Dermis blood vessel endothelial cell (primary cell): ENCODE data around the gene STRIP2. TPM values are rescaled to one million over a fixed set of nuclear protein-coding genes. Genes with fewer than 3 reads are reported as not detected.
"Not testable (repeated sequence)": the region's sequence is repeated elsewhere in the genome, so short reads cannot be mapped to it uniquely, and the experiment has no call there.

Experiments used
- DNase-seq: peaks from one replicate; pipeline ENCODE4 v3.0.0; 2010
- total RNA-seq: library from RNA; depleted of rRNA; stranded (reverse); fragments of >200 nt; gene quantifications from 2 replicates; pipeline ENCODE4 v1.2.3, GENCODE V29; 2014

STRIP2 gene
- total RNA-seq, 1 donor from 2014 or later: 2.7 TPM

GRCh38 chr7:129495987-129496386, 61.8 kb downstream of the STRIP2 start:
- DNase-seq: no peak

DNA sequence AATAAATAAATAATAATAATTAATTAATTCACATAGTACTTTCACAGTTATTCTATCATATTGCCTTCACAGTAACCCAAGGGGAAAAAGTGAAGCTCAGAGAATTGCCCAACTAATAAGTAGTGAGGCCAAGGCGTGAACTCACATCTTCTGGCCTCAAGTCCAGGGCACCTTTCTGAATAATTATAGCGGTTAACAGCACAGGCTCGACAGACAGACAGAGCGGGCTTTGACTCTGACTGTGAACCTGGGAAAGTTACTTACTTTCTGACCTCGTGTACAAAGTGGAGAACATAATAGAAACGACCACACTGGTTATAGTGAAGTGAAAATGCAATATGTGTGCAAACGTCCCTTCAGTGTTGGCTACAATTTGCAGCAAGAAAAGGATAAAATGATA, 62.4 kb downstream of the STRIP2 start:
- no peak for DNase-seq

- DNase-seq: no peak
Measured at GRCh38 chr7:129497156-129497555, 62.9 kb downstream of the STRIP2 start.

GRCh38 chr7:129498021-129498420, 63.8 kb downstream of the STRIP2 start:
- no peak for DNase-seq

DNA sequence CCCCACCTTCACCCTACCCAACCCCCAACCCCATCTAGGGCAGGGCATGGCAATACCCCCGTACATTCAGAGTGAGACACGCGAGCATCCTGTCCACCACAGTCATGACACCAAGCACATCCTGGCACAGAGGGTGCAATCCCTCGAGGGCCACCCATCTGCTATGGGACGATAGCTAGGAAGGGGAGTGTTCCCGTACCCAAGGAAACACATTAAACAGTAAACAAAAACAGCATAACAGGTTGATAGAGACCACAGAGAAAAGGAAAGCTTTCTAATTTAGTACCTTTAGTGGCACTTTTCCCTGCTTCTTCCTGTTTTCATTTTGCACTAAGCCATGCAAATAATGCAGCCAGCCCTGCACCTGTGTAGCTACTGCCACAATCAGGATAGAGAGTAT, 65.8 kb downstream of the STRIP2 start:
- DNase-seq: no peak

GRCh38 chr7:129501760-129502707, 67.8 kb downstream of the STRIP2 start, which contains the start of gene SMKR1:
Gene SMKR1, plus strand, starts transcription at chr7:129502531. Its CDS starts 294 bp downstream, at chr7:129502825.
- peak; percentile 69 for DNase-seq

DNA sequence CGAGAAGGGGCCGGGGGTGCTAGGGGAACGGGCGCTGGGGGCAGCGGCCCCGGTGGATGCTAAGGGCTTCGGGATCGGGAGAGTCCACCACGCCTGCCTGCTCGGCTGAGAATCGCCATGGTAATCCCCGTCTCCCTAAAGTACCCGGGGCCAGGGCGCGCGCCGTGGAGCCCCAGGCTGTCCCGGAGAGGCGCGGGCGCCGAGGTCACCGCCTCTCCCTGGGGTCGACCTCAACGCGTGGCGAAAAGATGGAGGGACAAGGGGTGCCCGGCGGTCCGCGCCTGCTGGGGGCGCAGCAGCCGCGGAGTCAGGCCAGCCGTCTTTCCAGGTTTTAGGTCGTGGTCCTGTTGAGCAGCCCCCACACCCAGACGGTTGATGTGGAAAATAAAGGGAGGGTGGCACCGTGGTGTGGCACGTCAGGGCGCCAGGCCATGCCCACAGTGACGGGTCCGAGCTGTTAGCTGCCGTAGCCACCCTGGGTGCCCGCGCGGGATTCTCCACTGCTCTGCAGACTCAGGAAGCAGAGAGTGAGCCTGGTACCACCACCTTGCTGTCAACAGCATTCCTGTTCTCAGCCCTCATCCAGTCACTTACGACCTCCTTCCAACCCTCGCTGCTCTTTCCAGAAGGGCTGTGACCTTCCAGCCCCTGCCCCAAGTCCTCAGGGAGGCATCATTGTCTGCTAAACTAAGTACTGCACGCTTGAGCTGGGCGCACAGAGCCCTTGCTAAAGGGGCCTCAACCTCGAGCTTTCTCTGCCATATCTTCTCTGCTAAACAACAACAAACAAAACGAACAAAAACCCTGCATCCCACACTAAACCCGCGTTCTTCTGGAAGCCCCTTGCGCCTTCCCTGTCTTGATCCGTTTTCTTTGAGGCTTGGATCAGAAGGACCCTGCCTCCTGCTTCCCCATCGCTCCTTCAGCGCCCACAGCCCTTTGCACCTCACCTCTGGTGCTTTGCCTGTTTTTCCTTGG, 68.8 kb downstream of the STRIP2 start:
- DNase-seq: peak; percentile 10

- no peak for DNase-seq
Measured at GRCh38 chr7:129503725-129504124, 69.5 kb downstream of the STRIP2 start.

DNA sequence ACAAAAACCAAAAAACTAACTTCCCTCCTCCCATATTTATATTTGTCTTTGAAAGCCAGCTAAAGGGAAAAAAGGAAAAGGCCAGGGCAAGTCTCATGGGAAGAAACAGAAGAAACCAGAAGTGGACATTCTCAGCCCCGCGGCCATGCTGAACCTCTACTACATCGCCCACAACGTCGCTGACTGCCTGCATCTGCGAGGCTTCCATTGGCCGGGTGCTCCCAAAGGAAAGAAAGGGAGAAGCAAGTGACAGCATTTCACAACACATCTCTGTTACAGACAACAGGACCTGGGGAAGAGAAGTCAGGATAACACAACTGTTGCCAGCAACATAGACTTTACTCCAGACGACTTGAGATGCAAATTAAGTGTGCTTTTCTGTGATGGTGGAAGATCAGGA, 78.0 kb downstream of the STRIP2 start:
- DNase-seq: no peak

GRCh38 chr7:129513546-129513945, 79.3 kb downstream of the STRIP2 start:
- no peak for DNase-seq

DNA sequence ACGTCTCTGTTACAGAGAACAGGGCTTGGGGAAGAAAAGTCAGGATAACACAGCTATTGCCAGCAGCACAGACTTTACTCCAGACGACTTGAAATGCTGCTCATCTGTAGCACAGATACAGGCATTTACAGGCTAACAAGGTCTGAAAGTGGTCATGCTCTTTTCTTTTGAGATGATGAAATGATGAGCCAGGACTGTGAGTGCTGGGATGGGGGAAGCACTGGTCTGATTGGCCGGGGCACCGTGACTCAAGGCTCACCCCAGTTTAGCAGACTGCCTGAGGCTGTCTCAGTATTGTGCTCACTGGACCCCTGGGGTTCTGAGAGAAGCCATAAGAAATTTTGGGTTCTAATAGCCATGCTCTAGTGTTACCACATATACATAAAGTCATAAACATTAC, 80.5 kb downstream of the STRIP2 start:
- DNase-seq: no peak

- DNase-seq: no peak
Measured at GRCh38 chr7:129515381-129515780, 81.1 kb downstream of the STRIP2 start.

DNA sequence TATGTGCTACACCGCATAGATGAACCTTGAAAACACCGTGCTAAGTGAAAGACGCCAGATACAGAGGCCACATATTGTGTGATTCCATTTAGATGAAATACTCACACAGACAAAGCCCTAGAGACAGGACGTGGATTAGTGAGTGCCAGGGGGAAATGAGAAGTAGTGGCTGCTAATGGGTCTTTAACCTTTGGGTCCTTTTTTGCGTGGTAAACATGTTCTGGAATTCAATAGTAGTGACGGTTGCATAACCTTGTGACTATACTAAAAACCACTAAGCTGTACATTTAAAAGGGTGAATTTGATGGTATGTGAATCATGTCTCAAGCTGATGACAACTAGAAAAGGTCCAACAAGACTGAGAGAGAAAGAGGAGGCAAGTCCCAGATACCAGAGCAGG, 83.7 kb downstream of the STRIP2 start:
- DNase-seq: no peak

GRCh38 chr7:129519464-129519863, 85.2 kb downstream of the STRIP2 start:
- DNase-seq: no peak

DNA sequence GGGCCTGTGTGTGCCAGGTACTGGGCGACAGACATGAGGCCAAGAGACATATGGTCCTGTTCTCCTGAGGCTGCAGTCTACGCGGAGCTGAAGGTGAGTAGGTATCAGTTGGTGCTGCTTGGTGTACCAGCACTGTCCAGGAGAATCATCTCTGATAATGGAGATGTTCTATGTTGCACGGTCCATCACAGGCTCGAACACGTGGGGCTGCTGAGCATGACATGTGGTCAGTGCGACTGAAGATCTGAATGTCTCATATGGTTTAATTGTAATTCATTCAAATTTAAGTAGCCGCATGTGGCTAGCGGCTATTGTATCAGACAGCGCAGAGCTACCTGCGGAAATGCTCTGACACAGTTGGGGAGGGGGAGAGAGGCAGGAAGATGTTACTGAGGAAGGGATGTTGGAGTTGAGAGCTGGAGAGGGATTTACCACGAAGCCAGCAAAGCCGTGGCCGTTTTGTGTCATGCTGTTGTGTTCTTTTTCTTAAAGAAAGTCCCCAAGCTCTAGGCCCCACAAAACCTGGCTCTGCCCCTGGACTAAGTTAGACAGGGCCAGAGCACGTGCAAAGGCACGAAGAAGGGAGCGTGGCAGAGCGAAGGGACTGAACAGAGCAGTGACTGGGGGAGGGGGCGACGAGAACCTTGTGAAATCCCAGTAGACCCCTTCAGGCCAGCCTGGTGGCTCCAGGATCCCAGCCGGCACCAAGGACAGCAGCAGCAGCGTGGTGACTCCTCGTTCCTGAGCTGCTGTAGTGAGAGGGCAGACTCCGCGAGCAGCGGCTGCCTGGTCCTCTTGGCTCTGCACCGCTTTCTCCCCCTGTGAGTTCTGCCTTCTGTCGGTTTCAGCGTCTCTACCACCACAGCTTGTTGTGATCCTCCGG, 88.1 kb downstream of the STRIP2 start:
- DNase-seq: peak; percentile 37

GRCh38 chr7:129522971-129523340, 88.7 kb downstream of the STRIP2 start:
- no peak for DNase-seq

- no peak for DNase-seq
Measured at GRCh38 chr7:129523924-129524323, 89.7 kb downstream of the STRIP2 start.

DNA sequence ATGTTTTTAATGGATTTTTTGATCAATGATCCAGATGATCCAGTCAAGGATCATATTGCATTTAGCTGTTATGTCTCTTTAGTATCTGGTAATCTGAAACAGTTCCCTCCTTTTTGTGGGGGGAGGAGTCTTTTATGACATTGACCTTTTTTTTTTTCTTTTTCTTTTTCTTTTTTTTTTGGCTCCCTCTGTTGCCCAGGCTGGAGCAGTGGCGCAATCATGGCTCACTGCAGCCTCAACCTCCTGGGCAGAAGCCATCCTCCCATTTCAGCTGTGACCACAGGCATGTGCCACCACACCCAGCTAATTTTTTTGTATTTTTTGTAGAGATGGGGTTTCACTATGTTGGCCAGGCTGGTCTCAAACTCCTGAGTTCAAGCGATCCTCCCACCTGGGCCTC, 90.2 kb downstream of the STRIP2 start:
- not testable (repeated sequence) for DNase-seq

DNA sequence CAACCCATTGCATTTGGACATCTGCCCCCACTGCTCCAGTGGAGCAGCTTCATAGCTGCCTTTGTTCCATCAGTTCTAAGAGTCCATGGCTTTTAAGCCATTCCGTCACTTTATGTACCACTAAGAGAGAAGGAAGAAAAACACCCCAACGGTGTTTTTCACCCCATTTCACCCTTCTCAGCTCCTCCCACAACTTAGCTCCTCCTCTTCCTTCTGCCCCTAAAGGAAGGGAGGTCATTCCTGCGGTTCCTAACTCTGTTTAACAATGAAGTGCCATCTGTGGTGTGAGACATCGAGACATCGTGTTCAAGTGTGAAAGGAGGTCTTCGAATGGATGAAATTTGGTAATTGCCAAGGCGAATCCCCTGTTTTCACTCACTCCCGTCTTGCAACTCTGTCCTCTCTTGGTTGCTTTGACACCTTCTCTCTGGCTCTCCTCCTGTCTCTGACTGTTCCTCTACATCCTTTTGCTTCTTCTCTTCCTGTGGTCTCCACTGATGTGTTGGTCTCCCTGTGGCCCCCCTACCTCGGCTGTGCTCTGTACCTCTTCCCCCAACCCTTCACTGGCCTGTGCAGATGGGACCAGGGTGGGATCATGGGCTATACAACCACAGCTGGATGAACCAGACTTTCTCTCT, 91.1 kb downstream of the STRIP2 start:
- no peak for DNase-seq

DNA sequence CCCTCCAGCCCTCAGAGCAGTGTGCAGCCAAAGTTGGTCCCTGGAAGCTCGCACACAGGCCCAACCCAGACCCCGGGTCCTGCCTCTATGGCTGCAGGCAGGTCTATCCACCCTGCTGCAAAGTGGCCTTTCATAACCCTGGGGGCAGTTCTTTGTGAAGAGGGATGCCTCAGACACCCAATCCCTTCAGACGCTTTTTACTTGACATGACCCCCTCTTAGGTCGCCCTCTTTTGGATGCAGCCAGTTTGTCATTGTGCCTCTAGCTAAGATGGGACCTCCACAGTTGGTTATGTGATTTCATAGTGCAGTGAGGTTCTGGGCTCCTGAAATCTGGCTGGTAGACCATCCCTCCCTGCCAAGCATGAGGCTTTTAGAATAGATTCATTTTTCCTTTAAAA, 95.4 kb downstream of the STRIP2 start:
- DNase-seq: no peak

DNA sequence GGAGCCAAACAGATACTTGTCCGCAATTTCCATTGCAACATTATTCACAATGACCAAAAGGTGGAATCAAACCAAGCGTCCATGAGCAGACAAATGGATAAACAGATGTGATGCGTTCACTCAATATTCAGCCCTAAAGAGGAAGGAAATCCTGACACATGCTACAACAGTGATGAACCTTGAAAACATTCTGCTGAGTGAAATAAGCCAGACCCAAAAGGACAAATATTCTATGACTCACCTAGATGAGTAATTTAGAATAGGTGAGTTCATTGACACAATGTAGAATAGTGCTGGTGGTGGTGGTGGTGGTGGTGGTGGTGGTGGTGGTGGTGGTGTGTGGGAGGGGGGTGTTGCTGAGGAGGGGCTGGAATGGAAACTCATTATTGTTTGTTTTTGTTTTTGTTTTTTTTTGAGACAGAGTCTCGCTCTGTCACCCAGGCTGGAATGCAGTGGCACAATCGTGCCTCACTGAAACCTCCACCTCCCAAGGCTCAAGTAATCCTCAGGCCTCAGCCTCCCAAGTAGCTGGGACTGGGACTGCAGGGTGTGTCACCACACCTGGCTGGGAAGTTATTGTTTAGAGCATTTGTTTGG, 96.7 kb downstream of the STRIP2 start:
- DNase-seq: peak; percentile 74
